ENCODE results near the gene LEMD1. TPM values are rescaled to one million over a fixed set of nuclear protein-coding genes. Genes with fewer than 3 reads are reported as not detected.

The LEMD1 gene
- total RNA-seq, 4 donors from 2014 or later: not detected

- Histone ChIP-seq H3K9me3 (no peaks in the 10 kb centered on the region), H3K4me1 (peaks cover 0 to 13% (median 11%) of the 10 kb centered on the region in 4 donors), H3K27ac (replicated peaks in 1 of 4) (no peak overlapping the region), H3K4me3 (no peak overlapping the region), H3K36me3 (no peaks in the 10 kb centered on the region), H3K27me3 (peaks cover 0 to 43% (median 0%) of the 10 kb centered on the region in 4 donors)
- no peak for DNase-seq (ENCODE audit: extremely low spot score)
- TF ChIP-seq EP300 (IDR thresholded peaks at IDR 0.05) (no peak), CTCF (IDR thresholded peaks at IDR 0.05) (no peak), POLR2AphosphoS5 (IDR thresholded peaks at IDR 0.05) (no peak), POLR2A (IDR thresholded peaks at IDR 0.05; ENCODE audit: low read depth) (no peak)
- WGBS: 84% methylated on average over 4 of the region's 4 CpGs
- intact Hi-C loops (cut with DNase I): loop anchor here (5.0 kb wide), 2 partner anchors 134 to 169 kb away; no protein-coding TSS in a partner anchor
Observed at GRCh38 chr1:205353191-205353590, 68.7 kb downstream of the LEMD1 start.

GRCh38 chr1:205351984-205352713 lies 69.7 kb downstream of the LEMD1 start:
- intact Hi-C loops (cut with DNase I): loop anchor here (5.0 kb wide), 2 partner anchors 135 to 170 kb away; no protein-coding TSS in a partner anchor
- 75% methylated on average over 11 of the region's 11 CpGs for WGBS
- TF ChIP-seq EP300 (IDR thresholded peaks at IDR 0.05) (no peak), CTCF (IDR thresholded peaks at IDR 0.05) (no peak), POLR2AphosphoS5 (IDR thresholded peaks at IDR 0.05) (no peak), POLR2A (IDR thresholded peaks at IDR 0.05; ENCODE audit: low read depth) (no peak)

GRCh38 chr1:205350691-205351141 lies 71.1 kb downstream of the LEMD1 start:
- Histone ChIP-seq H3K9me3 (no peaks in the 10 kb centered on the region), H3K27me3 (peaks cover 0 to 49% (median 4%) of the 10 kb centered on the region in 4 donors), H3K36me3 (no peaks in the 10 kb centered on the region), H3K4me1 (peaks cover 0 to 2% (median 0%) of the 10 kb centered on the region in 4 donors), H3K4me3 (no peak overlapping the region), H3K27ac (replicated peaks in 1 of 4) (no peak overlapping the region)
- TF ChIP-seq EP300 (IDR thresholded peaks at IDR 0.05) (no peak), POLR2AphosphoS5 (IDR thresholded peaks at IDR 0.05) (no peak), CTCF (IDR thresholded peaks at IDR 0.05) (no peak), POLR2A (IDR thresholded peaks at IDR 0.05; ENCODE audit: low read depth) (no peak)
- no peak for DNase-seq (ENCODE audit: extremely low spot score)
- intact Hi-C loops (cut with DNase I): loop anchor here (5.0 kb wide), 2 partner anchors 137 to 172 kb away; no protein-coding TSS in a partner anchor
- 64% methylated on average over 8 of the region's 8 CpGs for WGBS

More at GRCh38 chr1:205351984-205352713, 69.7 kb downstream of the LEMD1 start:
- H3K9me3 ChIP-seq: no peaks in the 10 kb centered on the region
- DNase-seq (ENCODE audit: extremely low spot score): no peak
- H3K36me3 ChIP-seq: no peaks in the 10 kb centered on the region
- peaks cover 0 to 11% (median 10%) of the 10 kb centered on the region in 4 donors for H3K4me1 ChIP-seq
- peaks cover 0 to 49% (median 0%) of the 10 kb centered on the region in 4 donors for H3K27me3 ChIP-seq
- no peak overlapping the region for H3K4me3 ChIP-seq
- no peak overlapping the region for H3K27ac ChIP-seq (replicated peaks in 1 of 4)

- Histone ChIP-seq H3K27ac (replicated peaks in 1 of 4) (no peak overlapping the region), H3K4me1 (peaks cover 0 to 2% (median 0%) of the 10 kb centered on the region in 4 donors), H3K36me3 (no peaks in the 10 kb centered on the region), H3K9me3 (no peaks in the 10 kb centered on the region), H3K4me3 (no peak overlapping the region), H3K27me3 (peaks cover 0 to 54% (median 4%) of the 10 kb centered on the region in 4 donors)
- intact Hi-C loops (cut with DNase I): loop anchor here (5.0 kb wide), 2 partner anchors 137 to 172 kb away; no protein-coding TSS in a partner anchor
- no peak for TF ChIP-seq POLR2AphosphoS5 (IDR thresholded peaks at IDR 0.05)
- TF ChIP-seq POLR2A (IDR thresholded peaks at IDR 0.05; ENCODE audit: low read depth): no peak
- TF ChIP-seq EP300 (IDR thresholded peaks at IDR 0.05): no peak
- TF ChIP-seq CTCF (IDR thresholded peaks at IDR 0.05): no peak
- WGBS: 71% methylated on average over 4 of the region's 4 CpGs
- DNase-seq (ENCODE audit: extremely low spot score): no peak
Observed at GRCh38 chr1:205350124-205350523, 71.7 kb downstream of the LEMD1 start.
